Cortex of kidney (tissue), 1 donor: ENCODE data around the gene KCNJ18.
"Not testable (repeated sequence)": the region's sequence is repeated elsewhere in the genome, so short reads cannot be mapped to it uniquely, and the experiment has no call there.

Source experiments
- DNase-seq: peaks from one replicate; lab custom pipeline; 2025; lab: John Stamatoyannopoulos, UW

KCNJ18 gene

DNA sequence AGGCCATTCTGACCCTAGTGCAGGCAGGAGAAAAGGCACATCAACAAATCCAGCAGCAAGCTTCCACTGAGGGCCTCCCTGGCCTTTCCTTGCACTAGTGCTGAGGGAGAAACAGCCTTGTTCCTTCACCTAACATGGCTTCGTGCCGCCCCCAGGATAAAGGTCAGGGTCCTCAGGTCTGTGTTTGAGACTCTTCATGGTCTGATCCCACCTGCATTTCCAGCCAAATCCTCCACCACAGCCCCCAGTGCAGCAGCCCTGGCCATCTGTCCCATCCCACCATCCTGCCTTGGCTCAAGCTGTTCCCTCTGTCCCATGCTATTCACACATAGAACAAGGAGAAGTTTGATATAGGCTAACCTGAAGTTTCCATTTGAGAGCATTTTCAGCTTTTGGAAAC lies 20.9 kb upstream of the KCNJ18 start:
- not testable (repeated sequence) for DNase-seq

DNA sequence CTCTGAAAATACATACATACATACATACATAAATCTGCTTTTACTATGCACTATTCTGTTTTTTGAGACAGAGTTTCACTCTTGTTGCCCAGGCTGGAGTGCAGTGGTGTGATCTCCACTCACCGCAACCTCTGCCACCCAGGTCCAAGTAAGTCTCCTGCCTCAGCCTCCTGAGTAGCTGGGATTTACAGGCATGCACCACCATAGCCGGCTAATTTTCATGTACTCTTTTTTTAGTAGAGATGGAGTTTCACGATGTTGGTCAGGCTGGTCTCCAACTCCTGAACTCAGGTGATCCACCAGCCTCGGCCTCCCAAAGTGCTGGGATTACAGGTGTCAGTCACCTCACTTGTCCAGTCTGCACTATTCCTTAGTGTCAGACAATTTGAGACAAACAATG lies 20.5 kb upstream of the KCNJ18 start:
- not testable (repeated sequence) for DNase-seq

DNA sequence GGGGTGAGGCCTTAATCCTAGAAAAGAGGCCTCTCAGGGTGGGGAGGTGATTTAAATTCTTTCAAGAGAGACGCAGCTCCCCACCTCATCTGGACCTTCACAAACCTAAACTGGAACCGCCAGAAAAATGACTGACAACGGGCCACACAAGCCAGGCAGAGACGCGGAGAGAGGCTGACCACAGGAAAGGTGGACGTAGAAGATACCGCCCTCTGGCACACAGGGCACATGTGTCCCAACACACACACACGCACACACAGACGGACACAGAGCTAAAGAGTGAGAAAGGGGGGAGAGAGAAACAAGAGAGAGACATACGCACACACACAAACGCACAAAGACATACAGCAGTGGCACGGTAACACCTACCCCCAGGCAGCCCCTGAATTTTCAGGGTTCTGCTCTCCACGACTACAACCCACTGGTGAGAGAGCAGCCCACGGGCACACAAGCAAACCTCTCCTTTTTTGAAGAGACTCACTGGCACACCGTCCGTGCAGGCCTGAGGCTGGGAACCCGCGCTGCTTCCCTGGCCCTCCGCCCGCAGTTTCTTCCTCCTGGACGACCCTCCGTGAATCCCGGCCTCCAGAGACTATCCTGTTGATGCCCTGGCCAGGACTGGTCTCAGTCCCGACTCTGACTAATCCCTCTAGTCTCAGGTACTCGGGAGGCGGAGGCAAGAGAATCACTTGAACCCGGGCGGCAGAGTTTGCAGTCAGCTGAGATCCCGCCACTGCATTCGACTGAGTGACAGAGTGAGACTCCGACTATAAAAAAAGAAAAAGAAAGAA lies 18.7 kb upstream of the KCNJ18 start:
- not testable (repeated sequence) for DNase-seq

DNA sequence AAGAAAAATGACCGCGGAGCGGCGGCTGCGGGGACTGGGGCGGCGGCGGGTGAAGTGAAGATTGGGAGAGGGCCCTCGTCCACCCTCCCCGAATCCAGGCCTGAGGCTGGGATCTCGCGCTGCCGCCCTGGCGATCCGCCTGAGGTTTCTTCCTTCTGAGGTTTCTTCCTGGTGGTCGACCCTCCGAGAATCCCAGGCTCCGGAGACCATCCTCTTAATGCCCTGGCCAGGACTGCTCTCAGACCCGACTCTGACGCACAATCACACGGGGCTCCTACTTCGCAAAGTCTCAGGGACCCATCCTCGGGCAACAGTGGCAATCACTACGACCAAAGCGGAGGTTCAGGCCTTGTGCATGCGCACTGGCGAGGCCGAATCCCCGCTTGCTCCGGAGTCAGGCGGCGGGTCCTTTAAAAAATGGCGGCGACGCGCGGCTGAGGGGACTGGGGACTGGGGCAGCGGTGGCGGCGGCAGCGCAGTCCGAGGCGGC lies 18.0 kb upstream of the KCNJ18 start:
- DNase-seq, result no peak

DNA sequence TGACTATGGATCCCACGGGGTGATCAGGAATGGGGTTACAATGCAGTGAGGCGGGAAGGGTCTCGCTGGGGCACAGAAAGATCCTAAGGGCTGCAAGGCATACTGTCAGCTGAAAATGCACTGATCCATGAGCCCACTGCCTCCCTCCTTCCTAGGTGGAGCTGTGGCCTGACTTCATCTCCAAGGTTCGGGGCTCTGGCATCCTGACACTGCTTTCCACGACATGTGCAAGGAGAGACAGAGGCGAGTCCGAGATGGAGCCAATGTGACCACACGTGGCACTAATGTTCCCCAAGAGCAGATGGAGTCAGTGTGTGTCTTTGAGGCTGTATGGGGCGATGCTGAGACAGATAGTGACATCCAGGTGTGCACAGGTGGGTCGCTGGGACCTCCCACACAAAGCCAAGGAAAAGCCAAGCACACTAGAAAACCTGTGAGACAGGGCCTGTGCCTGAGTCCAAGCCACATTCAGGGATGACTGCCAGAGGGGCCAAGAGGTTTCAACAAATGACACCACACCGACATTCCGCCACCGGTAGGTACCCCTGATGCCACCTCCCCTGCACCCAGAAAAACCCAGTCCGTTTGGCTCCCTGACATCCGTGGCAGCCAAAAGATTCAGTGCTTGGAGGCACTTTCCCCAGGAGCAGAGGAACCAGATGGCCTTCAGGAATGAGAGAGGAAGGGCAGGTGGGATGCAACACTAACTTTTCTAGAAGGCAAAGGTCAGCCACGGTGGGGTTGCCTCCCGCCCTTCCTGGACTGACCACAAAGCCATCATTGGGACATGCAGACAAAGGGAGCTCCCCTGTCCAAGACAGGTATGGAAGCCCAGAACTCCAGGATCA lies 17.2 kb upstream of the KCNJ18 start:
- DNase-seq, result not testable (repeated sequence)

DNA sequence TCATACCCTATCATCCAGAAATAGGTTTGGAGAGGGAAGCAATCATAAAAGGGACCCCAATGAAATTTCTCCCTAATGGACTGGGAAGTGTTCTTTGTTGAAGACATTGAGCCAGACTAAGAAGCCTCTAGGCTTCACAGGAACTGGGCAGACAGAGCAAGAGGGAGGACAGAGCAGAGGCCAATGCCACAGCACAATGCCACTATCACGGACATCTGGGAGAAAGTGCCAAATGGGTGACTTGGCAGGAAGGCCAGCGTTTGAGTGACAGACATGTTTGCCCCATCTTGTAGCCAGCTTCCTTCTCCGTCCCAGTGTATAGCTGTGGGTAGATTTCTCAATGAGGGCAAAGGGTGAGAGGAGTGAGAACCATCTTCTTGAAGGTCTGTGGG lies 16.6 kb upstream of the KCNJ18 start:
- not testable (repeated sequence) for DNase-seq

DNA sequence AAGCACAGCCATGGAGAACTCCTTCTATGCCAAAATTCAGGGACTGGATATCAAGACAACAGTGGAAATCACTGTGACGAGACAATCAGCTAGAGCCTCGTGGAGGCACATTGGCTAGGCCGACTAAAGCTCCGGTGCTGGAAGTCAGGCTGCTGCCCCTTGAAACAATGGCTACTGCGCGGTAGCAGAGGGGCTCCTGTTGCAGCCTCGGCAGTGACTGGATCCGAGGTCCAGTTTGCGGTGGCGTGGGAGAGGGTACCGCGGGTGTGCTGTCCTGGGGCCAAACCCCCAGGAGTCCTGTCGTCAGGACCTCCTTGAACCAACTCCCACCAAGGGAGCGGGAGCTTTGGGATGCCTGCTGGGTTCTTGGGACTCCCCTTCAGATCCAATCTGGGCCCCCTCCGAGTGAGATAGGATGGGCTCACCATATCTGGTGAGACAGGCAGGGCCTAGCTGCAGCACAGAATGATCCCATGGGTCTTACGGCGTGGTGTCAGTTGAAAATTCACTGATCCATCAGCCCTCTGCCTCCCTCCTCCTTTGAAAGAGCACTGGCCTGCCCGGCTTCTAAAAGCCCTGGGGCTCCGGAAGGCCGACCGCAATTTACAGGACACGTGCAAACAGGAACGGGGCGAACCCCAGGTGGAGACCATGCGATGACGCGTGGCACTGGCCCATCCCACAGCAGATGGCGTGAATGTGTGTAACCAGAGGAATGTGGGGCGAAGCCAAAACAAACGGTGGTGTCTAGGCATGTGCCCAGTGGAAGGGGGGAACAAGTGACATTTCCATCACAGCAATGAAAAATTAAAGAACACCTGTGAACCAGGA lies 15.8 kb upstream of the KCNJ18 start:
- DNase-seq, result no peak

DNA sequence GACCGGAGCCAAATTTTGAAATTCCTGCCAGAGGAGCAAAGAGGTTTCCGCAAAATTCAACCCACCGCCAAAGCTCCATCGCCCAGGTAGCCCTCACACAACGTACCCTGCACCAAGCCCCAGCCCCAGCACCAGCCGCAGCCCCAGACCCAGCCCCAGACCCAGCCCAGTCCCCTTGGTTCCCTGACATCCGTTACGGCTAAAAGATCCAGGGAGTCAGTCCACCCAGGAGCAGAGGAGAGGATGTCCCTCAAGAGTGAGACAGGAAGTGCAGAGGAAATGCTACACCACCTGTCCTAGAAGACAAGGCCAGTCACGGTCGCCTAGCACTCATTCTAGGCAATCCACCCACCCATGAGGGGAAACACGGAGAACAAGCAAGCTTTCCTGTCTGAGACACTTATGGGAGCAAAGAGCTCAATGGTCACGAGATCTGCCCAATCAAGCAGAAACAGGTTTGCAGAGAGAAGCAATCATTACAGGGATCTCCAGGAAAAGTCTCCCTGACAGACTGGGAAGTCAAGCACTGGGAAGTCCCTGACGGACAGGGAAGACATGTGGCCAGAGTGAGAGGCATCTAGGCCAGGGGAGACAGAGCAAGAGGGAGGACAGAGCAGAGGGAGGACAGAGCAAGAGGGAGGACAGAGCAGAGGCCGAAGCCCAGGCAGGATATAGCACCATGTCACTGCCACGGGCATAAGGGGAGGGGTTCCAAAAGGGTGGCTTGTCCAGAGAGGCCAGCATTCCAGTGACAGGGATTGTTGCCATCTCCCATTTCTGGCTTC lies 15.0 kb upstream of the KCNJ18 start:
- DNase-seq, result no peak

DNA sequence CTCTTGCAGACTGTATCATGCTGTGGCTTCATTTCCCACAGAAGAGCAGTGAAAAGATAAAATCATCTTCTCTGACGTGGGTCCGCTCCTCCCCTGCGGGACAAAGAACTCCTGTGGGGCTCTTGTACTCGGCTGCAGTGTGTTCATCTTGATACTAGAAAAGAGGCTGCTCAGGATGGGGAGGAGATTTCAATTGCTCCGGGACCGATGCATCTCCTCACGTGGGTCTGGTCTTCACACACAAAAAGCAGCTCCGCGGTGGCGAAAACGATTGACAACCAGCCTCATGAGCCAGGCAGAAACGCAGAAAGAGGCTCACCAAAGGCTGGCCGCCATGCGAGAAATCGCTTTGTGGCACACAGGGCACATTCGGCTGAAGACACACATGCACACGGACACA lies 14.4 kb upstream of the KCNJ18 start:
- no peak for DNase-seq

DNA sequence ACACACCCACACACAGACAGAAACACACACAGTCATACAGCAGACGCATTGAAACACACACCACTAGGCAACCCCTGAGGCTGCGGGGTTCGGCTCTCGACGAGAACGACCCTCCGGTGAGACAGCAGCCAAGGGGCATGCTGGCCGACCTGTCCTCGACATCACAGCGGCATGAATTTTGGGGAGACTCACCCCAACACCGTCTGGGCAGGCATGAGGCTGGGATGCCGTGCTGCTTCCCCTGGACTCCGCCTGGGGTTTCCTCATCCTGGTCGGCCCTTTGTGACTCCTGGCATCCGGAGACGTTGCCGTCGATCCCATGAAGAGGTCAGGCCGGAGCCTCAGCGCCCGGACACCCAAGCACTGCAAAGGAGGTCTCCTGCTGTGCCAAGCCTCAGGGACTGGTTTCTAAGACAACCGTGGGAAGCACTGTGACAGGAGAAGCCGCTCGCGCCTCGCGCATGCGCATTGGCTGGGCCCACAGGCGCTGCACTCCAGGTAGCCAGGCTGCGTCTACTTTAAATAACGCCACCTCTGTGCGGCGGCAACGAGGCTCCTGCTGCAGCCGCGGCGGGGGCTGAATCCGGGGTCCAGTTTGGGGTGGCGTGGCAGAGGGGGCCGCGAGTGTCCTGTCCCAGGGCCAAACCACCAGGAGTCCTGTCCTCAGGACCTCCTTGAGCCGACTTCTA lies 13.8 kb upstream of the KCNJ18 start:
- DNase-seq, result no peak

DNA sequence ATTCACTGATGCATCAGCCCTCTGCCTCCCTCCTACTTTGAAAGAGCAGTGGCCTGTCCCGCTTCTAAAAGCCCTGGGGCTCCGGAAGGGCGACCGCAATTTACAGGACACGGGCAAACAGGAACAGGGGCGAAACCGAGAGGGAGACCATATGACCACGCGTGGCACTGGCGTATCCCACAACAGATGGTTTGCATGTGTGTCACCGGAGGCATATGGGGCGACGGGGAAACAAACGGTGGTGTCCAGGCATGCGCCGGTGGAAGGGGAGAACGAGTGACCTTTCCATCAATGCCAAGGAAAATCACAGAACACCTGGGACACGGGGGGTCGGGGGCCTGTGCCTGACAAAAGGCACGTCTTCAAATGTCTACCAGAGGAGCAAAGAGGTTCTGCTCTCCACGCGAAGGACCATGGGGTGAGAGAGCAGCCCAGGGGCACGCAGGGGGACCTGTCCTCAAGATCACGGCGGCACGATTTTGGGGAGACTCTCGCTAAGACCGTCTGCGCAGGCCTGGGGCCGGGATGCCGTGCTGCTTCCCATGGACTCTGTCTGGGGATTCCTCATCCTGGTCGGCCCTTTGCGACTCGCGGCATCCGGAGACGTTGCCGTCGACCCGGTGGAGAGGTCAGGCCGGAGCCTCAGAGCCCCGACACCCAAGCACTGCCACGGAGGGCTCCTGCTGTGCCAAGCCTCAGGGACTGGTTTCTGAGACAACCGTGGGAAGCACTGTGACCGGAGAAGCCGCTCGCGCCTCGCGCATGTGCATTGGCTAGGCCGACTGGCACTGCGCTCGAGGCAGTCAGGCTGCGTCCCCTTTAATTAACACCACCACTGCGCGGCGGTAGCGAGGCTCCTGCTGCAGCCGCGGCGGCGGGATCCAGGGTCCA lies 12.8 kb upstream of the KCNJ18 start:
- DNase-seq, result no peak

DNA sequence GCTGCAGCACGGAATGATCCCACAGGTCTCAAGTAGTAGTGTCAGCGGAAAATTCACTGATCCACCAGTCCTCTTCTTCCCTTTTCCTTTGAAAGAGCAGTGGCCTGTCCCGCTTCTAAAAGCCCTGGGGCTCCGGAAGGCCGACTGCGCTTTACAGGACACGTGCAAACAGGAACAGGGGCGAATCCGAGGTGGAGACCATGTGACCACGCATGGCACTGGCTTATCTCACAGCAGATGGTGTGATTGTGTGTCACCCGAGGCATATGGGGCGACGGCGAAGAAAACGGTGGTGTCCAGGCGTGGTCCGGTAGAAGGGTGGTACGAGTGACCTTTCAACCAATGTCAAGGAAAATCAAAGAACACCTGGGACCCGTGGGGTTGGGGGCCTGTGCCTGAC lies 12.0 kb upstream of the KCNJ18 start:
- no peak for DNase-seq

DNA sequence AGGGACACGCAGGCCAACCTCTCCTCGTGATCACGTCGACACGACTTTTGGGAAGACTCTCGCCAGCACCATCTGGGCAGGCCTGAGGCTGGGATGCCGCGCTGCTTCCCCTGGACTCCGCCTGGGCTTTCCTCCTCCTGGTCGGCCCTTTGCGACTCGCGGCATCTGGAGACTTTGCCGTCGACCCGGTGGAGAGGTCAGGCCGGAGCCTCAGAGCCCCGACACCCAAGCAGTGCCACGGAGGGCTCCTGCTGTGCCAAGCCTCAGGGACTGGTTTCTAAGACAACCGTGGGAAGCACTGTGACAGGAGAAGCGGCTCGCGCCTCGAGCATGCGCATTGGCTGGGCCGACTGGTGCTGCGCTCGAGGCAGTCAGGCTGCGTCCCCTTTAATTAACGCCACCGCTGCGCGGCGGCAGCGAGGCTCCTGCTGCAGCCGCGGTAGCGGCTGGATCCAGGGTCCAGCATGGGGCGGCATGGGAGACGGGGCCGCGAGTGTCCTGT lies 11.4 kb upstream of the KCNJ18 start:
- not testable (repeated sequence) for DNase-seq

DNA sequence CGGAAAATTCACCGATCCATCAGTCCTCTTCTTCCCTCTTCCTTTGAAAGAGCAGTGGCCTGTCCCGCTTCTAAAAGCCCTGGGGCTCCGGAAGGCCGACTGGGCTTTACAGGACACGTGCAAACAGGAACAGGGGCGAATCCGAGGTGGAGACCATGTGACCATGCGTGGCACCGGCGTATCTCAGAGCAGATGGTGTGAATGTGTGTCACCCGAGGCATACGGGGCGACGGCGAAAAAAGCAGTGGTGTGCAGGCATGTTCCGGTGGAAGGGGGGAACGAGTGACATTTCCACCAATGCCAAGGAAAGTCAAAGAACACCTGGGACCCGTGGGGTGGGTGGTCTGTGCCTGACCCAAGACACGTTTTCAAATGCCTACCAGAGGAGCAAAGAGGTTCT lies 10.7 kb upstream of the KCNJ18 start:
- not testable (repeated sequence) for DNase-seq

DNA sequence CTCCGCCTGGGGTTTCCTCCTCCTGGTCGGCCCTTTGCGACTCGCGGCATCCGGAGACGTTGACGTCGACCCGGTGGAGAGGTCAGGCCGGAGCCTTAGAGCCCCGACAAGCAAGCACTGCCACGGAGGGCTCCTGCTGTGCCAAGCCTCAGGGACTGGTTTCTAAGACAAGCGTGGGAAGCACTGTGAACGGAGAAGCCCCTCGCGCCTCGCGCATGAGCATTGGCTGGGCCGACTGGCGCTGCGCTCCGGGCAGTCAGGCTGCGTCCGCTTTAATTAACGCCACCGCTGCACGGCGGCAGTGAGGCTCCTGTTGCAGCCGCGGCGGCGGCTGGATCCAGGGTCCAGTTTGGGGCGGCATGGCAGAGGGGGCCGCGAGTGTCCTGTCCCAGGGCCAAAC lies 10.2 kb upstream of the KCNJ18 start:
- not testable (repeated sequence) for DNase-seq

DNA sequence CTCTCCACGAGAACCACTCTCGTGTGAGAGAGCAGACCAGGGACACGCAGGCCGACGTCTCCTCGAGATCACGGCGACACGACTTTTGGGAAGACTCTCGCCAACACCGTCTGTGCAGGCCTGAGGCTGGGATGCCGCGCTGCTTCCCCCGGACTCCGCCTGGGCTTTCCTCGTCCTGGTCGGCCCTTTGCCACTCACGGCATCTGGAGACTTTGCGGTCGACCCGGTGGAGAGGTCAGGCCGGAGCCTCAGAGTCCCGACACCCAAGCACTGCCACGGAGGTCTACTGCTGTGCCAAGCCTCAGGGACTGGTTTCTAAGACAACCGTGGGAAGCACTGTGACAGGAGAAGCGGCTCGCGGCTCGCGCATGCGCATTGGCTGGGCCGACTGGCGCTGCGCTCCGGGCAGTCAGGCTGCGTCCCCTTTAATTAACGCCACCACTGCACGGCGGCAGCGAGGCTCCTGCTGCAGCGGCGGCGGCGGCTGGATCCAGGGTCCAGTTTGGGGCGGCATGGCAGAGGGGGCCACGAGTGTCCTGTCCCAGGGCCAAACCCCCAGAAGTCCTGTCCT lies 9.1 kb upstream of the KCNJ18 start:
- not testable (repeated sequence) for DNase-seq

DNA sequence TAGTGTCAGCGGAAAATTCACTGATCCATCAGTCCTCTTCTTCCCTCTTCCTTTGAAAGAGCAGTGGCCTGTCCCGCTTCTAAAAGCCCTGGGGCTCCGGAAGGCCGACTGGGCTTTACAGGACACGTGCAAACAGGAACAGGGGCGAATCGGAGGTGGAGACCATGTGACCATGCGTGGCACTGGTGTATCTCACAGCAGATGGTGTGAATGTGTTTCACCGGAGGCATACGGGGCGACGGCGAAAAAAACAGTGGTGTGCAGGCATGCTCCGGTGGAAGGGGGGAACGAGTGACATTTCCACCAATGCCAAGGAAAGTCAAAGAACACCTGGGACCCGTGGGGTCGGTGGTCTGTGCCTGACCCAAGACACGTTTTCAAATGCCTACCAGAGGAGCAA lies 8.4 kb upstream of the KCNJ18 start:
- not testable (repeated sequence) for DNase-seq

DNA sequence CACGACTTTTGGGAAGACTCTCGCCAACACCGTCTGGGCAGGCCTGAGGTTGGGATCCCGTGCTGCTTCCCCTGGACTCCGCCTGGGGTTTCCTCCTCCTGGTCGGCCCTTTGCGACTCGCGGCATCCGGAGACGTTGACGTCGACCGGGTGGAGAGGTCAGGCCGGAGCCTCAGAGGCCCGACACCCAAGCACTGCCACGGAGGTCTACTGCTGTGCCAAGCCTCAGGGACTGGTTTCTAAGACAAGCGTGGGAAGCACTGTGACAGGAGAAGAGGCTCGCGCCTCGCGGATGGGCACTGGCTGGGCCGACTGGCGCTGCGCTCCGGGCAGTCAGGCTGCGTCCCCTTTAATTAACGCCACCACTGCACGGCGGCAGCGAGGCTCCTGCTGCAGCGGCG lies 7.9 kb upstream of the KCNJ18 start:
- not testable (repeated sequence) for DNase-seq
